H1 (cell line): ENCODE data around the gene ACP3. TPM values are rescaled to one million over a fixed set of nuclear protein-coding genes. Genes with fewer than 3 reads are reported as not detected.

Source experiments
- HDAC2 ChIP-seq, 2 experiments: fragments of 300-600 bp in 1 of 2; sonication (generic) in 1 of 2; IDR thresholded peaks; 2 replicates each; pipeline ENCODE4 v1.6.1; 2011 to 2012; ENCODE audit warnings: low read depth in 2 of 2, low read length in 2 of 2, mild to moderate bottlenecking in 2 of 2, moderate library complexity in 2 of 2, borderline replicate concordance in 1 of 2, inconsistent platforms in 1 of 2
- PHF8 ChIP-seq: fragments of 200-600 bp; sonication (generic); conservative IDR thresholded peaks from 2 replicates; pipeline ENCODE4 v1.7.1; 2012; ENCODE audit warnings: low read depth, mild to moderate bottlenecking, inconsistent platforms, low read length, moderate library complexity
- RBBP5 ChIP-seq: IDR thresholded peaks from 2 replicates; pipeline ENCODE4 v1.7.1; 2012; ENCODE audit warnings: low read depth, mild to moderate bottlenecking, inconsistent platforms, low read length, moderate library complexity, borderline replicate concordance
- SIN3A ChIP-seq, 2 experiments: IDR thresholded peaks in 1 of 2; conservative IDR thresholded peaks in 1 of 2; 2 replicates each; pipeline ENCODE4 v1.6.1; 2011 to 2012; ENCODE audit warnings: low read length in 2 of 2, improper control_type of control experiment in 1 of 2, low read depth in 1 of 2, mild to moderate bottlenecking in 1 of 2
- TEAD4 ChIP-seq: IDR thresholded peaks from 2 replicates; pipeline ENCODE4 v1.6.1; 2012; ENCODE audit warnings: low read depth, low read length, inconsistent platforms, mixed read lengths
- ZNF274 ChIP-seq: IDR thresholded peaks from 2 replicates; pipeline ENCODE4 v1.7.0; 2012; ENCODE audit warnings: low read length, borderline replicate concordance; ENCODE audit errors: extremely low read depth
- polyA plus RNA-seq, 7 experiments: library from polyadenylated mRNA; depleted of rRNA in 3 of 7; stranded (reverse) in 5 of 7; unstranded in 2 of 7; fragments of >200 nt in 5 of 7; fragments of 200-250 nt in 2 of 7; gene quantifications; 1 replicate in 5 of 7; 2 replicates in 1 of 7; 4 replicates in 1 of 7; pipeline versions ENCODE4 v1.2.1 to v1.2.3, GENCODE V29; 2011 to 2013; ENCODE audit warnings: missing spikeins in 2 of 7, mixed read lengths in 2 of 7
- total RNA-seq: library from RNA; stranded (reverse); fragmentation: NEBNext Ultra II Directional; extraction: Animal tissue kit (Norgen Biotek cat#: 25700); gene quantifications from 2 replicates; pipeline ENCODE4 v1.2.1, GENCODE V29; 2021

ACP3 gene
- total and polyA plus RNA-seq, 2 of the 8 experiments (the other 6 are each of a cell fraction or from before 2014, with no cell fraction given) = 1.2 to 1.4 TPM

GRCh38 chr3:132346841-132347736 is 29.9 kb downstream of the ACP3 start (continued):
- no peak for TF ChIP-seq PHF8
- TF ChIP-seq HDAC2 (IDR thresholded peaks at IDR 0.05; ENCODE audit: borderline replicate concordance in 1 of 2, low read depth in 2 of 2, low read length in 2 of 2) = no peak
- TF ChIP-seq TEAD4 = no peak
- no peak for TF ChIP-seq ZNF274
- TF ChIP-seq SIN3A (conservative IDR thresholded peaks at IDR 0.05 in 1 of 2, IDR thresholded peaks at IDR 0.05 in 1 of 2; ENCODE audit: low read depth in 1 of 2, low read length in 2 of 2) = no peak
- TF ChIP-seq RBBP5 = no peak
